Effector CD8-positive, alpha-beta T cell (primary cell): Measurements from ENCODE around the gene ALKBH4.
"Not testable (repeated sequence)": the region's sequence is repeated elsewhere in the genome, so short reads cannot be mapped to it uniquely, and the experiment has no call there.

Experiments
- DNase-seq: peaks from one replicate; lab custom pipeline; 2025; lab: John Stamatoyannopoulos, UW
- total RNA-seq, 4 experiments: gene quantifications; one replicate each; lab custom pipeline; 2026; lab: John Stamatoyannopoulos, UW

ALKBH4 gene
- 13.2 to 22.3 (median 16.3) reads per million in 4 experiments for total RNA-seq

DNA sequence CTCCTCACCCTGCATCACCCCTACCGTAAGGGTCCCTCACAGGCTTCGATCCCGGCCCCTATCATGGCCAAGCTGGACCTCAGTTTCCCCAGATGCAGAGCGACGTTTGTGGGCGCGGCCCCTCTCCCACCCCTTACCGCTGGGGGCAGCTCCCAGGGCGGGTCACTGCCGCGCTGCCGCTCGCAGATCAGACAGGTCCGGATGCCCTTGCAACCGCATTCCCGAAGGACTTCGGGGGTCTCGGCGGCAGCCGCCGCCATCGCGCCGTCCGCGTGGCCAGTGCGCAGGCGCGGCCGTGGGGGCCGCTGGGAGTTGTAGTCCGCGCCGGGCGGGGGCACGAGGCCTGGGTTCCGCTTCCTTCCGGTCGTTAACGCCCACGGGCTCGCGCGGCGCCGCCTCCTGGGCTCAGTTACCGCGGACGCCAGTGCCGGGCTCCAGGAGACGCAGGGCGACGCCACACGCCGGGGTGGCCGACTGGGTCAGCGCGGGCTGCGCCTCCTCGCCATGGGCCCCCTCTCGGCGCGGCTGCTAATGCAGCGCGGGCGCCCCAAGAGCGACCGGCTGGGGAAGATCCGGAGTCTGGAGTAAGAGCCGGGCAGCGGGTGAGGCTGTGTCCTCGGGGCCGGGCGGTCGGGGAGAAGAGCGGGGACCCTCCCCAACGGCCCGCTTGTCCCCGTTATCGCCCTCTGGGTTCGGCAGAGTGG is at the start of gene ALKBH4, which contains the start of gene LRWD1:
Gene ALKBH4, minus strand, starts transcription at position 287 of the 704 bp plus-strand sequence. Its CDS starts 27 bp downstream, at position 260.
Gene LRWD1, plus strand, starts transcription at position 408 of the 704 bp plus-strand sequence. Its CDS starts 97 bp downstream, at position 505.
- DNase-seq: peak; percentile 89

DNA sequence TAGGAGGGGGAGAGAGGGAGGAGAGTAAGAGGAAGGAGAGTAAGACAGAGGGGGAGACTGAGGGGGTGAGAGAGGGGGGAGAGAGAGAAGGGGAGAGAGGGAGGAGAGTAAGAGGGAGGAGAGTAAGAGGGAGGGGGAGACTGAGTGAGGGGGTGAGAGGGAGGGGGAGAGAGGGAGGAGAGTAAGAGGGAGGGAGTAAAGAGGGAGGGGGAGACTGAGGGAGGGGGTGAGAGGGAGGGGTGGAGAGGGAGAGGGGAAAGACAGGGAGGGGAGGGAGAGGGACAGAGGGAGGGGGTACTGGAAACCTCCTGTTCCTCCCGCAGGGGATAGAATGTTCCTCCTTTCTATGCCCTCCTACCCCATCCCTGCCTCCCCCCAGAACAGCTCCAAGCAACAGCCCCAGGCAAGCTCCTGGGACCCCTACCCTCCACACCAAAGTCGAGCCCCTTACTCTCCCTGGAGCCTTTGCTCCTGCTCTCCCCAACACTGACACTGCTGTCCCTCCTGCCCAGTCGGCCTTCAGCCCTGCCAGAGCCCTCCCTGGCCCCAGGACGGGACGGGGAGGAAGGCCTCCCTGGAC is 48.1 kb upstream of the ALKBH4 start:
- DNase-seq: not testable (repeated sequence)

GRCh38 chr7:102511860-102512522 is 47.3 kb upstream of the ALKBH4 start:
- DNase-seq: not testable (repeated sequence)

- DNase-seq: not testable (repeated sequence)
Measured at GRCh38 chr7:102510575-102510974, 45.9 kb upstream of the ALKBH4 start.

GRCh38 chr7:102507410-102508088 is 42.9 kb upstream of the ALKBH4 start:
- DNase-seq: not testable (repeated sequence)

- not testable (repeated sequence) for DNase-seq
Measured at GRCh38 chr7:102505298-102506185, 40.9 kb upstream of the ALKBH4 start.

GRCh38 chr7:102503141-102503540 is 38.5 kb upstream of the ALKBH4 start:
- not testable (repeated sequence) for DNase-seq

DNA sequence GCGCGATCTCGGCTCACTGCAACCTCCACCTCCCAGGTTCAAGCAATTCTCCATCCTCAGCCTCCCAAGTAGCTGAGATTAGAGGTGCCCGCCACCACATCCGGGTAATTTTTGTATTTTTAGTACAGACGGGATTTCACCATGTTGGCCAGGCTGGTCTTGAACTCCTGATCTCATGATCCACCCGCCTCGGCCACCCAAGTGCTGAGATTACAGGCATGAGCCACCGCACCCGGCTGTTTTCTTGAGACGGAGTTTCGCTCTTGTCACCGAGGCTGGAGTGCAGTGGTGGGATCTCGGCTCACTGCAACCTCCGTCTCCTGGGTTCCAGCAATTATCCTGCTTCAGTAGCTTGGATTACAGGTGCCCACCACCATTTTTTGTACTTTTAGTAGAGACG is 33.7 kb upstream of the ALKBH4 start:
- not testable (repeated sequence) for DNase-seq

- not testable (repeated sequence) for DNase-seq
Measured at GRCh38 chr7:102497308-102497707, 32.6 kb upstream of the ALKBH4 start.

DNA sequence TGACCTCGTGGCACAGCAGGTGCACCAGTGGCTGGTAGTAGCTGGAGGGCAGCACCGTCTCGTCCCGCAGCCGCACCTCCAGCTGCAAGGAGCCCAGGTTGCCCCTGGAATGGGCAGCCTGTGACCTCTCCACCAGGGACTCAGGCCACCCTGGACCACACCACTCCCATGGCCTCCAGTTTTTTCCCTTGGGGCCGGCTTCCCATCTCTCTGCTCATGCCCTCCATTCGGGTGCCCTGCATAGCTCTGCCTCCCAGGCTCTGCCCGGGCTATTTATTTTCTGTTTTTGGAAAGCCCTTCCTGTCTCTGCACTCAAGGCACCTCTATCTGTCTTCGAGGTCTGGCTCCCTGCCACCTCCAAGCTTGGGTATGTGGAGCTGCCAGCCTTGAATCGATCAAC is 32.2 kb upstream of the ALKBH4 start:
- not testable (repeated sequence) for DNase-seq

DNA sequence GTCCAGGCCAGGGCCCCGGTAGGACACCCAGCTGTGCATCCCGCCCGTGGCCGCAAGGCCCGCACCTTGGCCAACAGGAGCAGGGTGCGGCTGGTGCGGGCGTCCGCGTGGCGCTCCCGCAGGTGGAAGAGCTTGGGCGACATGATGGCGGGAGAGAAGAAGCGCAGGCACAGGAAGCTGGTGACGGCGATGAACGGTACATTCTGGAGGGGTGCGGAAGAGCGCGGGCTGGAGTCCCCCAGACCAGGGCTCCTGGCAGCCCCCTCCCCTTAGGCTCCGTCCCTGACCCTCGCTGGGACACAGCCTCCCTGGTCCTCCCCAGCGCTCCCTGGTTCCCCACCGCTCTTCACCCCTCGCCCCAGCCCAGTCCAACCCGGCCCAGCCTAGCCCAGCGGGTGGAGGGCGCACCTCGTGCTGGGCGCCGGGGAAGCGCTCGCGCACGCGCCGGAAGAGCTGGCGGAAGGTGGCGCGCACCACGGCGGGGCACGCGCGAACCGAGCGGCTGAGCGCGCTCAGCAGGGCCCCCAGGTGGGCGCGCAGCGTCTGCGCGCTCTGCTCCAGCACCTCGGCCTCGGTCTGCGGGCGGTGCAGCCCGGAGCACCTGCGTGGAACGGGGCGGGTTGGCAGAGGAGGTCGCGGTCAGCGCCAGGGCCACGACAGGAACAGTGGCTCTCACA is 29.9 kb upstream of the ALKBH4 start:
- not testable (repeated sequence) for DNase-seq

DNA sequence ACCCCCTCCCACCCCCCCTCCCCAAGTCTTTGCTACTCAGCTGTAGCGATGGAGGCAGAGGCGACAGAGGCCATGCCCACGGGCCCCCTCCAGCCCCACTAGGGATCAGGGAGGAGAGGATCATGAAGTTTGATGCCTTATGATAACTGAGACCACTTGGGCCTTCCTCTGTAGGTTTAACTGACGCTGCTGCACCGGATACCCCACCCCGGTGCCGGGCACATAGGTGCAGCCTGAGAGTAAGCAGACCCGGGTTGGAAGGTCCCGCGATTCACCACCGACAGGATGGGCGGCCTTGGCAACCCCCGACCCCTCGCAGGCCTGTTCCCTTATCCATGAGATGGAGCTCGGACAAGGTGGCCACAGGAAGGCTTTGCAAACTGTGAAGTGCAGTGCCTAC is 29.4 kb upstream of the ALKBH4 start:
- not testable (repeated sequence) for DNase-seq

DNA sequence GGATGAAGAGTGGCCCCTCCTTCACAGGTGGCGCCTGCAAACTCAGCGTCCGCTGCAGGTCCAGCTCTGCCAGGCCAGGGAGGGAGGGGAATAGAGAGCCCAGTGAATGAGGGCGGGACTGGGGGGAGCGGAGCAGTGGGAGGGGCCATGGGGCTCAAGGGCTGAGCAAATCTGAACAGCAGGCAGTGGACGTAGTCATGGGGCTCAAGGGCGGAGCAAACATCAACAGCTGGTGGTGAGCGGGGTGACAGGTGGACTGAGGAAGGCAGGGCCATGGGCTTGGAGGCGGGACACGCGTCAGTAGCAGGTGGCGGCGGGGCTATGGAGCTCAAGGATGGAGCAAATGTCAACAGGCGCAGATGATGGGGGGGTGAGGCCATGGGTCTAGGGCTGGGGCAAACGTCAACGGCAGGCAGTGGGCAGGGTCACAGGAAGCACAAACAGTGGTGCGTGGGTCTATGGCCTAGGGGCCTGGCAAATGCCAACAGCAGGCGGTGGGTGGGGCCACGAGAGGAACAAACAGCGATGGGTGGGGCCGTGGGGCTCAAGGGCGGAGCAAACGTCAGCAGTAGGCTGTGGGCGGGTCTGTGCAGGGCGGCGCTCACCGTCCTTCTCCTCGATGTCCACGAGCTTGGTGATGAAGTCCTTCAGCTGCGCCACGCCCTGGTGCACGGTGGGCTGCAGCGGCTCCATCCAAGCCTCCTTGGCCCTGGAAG is 28.7 kb upstream of the ALKBH4 start:
- not testable (repeated sequence) for DNase-seq

GRCh38 chr7:102490529-102491075 is 25.9 kb upstream of the ALKBH4 start:
- DNase-seq: not testable (repeated sequence)

- DNase-seq: not testable (repeated sequence)
Measured at GRCh38 chr7:102484317-102484716, 19.7 kb upstream of the ALKBH4 start.

- not testable (repeated sequence) for DNase-seq
Measured at GRCh38 chr7:102481962-102482361, 17.3 kb upstream of the ALKBH4 start.

- DNase-seq: not testable (repeated sequence)
Measured at GRCh38 chr7:102479982-102480637, 15.4 kb upstream of the ALKBH4 start.

DNA sequence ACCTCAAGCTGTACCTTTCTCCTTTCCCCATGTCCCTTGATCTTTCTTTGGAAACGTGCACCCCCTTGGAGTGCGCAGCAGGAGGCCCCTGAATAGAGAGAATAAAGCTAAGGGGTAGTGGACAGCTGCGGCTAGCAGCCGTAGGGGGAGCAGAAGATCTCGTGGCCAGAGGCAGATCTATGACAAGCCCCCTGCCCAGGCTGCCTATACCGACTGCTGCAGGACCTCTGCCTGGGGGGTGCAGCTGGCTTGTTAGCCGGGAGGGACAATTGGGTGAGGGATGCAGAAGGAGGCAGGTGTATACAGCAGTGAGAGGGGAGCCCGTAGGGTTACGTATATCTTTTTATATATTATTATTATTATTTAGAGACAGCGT is 14.5 kb upstream of the ALKBH4 start:
- DNase-seq: not testable (repeated sequence)
